ENCODE data around the gene C4A. TPM values are rescaled to one million over a fixed set of nuclear protein-coding genes. Genes with fewer than 3 reads are reported as not detected.
A peak's percentile ranks its signal among the peaks of the same experiment; 100 is the strongest.
"Not testable (repeated sequence)": the region's sequence is repeated elsewhere in the genome, so short reads cannot be mapped to it uniquely, and the experiment has no call there.

Gene C4A
- total RNA-seq, 2 donors from 2014 or later: 27.5 to 51.7 TPM

DNA sequence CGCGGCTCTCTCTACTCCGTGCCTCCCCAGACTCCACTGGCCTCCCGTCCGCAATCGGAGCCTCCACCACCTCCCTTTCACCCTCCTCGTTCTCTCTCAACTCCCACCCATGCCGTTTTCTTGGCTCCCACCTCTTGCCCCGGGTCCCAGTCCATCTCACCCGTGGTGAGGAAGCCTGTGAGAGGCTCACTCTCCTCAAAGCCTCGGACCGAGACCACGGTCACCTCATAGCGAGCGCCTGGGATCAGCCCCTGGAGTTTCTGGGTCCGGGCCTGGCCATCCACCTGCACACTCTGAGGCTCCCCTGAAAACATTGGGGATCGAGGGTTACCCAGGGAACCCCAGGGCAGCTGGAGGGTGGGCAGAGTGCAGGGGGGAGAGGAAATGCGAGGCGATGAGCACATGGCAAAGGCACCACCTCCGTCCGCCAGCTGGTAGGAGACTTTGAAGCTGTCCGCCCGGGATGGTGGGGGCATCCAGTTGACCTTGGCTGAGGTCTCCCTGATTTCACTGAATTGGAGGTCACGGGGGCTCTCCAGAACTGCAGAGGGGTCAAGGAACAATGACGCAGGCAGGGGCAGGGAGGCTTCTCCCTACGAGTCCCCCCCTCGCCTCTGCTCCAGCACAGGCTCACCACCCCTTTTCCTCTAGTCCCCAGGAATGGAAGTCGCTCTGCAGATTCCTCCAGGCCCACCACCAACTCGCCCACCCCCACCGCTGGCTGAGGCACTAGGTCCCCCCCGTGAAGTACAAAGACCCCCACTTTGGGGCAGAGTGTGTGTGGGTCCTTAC is 61.9 kb downstream of the C4A start:
- intact Hi-C loops (cut with DNase I); DNase-seq (ENCODE audit: low spot score): not testable (repeated sequence)

DNA sequence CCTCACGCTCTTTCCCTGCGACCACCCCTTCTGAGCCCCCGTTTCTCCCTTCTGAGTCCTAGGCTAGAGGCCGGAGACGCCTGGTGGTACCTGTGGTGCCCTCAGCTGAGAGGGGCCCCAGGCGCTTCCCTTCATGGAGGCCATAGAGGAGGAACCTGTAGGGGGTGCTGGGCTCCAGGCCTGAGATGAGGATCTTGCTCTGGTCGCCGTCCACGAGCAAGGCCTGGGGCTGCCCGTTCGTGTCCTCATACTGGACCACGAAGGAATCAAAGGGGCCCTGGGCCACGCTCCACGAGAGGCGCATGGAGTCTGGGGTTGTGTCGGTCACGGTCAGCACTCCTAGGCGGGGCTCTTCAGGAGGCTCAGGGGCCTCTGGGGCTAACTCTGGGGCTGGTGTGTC is 63.1 kb downstream of the C4A start:
- intact Hi-C loops (cut with DNase I); DNase-seq (ENCODE audit: low spot score): not testable (repeated sequence)

DNA sequence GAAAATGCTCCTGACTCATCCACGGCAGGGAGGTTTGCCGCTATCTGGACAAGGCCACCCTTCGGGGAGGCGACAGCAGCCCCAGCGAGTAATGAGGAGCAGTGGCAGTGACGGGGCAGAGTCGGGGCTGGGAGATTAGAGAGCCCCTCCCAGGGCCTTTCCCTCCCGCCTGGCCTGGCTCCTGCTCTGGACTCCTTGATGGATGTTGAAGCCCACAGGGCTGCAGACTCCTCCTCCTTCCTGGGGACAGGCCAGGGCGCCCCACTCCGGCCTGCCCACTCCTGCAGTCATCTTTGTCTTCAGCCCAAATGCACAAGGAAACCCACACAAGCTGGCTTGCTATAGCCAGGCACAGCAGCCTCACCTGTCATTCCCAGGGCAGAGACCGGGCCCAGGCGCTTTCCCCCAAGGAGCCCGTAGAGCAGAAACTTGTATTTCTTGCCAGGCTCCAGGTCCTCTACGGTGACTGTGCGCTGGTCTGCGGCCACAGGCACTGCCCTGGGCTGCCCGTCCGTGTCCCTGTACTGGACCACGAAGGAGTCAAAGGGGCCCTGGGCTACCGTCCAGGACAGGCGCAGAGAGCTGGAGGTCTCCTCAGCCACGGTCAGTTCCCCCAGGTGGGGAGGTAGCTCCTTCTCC is 64.1 kb downstream of the C4A start:
- intact Hi-C loops (cut with DNase I): no loop called here

DNA sequence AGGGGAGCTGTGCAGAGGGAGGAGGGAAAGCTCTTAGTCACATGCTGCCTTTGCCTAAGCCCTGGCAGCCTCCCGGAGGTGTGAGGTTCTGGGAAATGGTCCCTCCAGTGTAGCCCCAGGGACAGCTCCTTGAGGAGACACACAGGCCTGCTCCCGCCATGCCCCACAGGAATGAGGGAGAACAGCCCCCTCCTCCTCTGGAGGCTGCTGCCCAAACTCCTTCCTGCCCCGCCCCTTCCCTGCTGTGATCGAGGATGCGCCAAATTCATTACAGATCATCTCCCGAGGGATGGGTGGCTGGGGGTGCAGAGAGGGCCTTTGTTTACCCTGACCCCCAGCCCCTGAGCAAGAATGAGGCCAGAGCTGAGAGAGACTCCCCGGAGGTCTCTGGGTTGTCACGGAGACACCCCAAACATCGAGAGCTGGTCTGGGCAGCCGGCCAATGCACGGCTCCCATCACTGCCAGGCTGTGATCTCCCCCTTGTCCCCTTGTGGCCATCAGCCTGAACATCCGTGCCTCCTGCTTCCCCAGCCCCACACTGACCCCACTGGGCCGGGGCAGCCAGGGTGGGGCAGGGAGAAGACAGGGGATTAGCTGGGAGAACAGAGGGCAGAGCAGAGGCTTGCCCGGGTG is 64.7 kb downstream of the C4A start:
- intact Hi-C loops (cut with DNase I): no loop called here
- peak; percentile 90 for DNase-seq (ENCODE audit: low spot score)

More for the DNA sequence above, 64.1 kb downstream of the C4A start:
- DNase-seq (ENCODE audit: low spot score): peak; percentile 89

DNA sequence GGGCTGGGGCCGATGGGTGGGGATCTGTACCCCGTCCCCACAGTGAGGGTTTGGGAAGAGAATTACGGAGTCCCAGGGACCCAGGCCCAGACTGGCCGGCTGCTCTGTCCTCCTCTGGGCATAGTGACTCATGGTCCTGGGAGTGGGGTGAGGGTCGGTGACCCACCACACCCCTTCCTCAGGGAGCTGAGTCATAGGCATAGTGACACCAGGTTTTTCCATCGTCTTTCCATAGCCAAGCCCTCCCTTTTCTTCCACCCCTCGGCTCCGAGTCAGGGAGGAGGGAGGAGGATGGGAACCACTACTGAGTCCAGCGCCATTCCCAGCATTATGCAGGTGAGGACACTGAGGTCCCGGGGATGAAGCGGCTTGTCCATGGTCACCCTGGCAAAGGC is 65.2 kb downstream of the C4A start:
- peak; percentile 91 for DNase-seq (ENCODE audit: low spot score)

DNA sequence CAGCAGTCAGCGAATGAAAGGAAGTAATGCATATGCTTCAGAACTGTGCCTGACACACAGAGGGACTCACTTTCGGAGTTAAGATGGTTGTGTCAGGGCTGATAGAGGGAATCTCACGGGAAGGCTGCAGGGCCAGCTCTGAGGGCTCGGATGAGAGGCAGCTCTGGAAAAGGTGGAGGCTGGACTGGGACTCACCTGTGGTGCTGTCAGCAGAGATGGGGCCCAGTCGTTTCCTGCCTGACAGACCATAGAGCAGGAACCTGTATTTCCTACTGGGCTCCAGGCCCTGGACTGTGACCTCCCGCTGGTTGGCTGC is 65.6 kb downstream of the C4A start:
- no peak for DNase-seq (ENCODE audit: low spot score)
- intact Hi-C loops (cut with DNase I): no loop called here

More for the DNA sequence above, 65.2 kb downstream of the C4A start:
- intact Hi-C loops (cut with DNase I): no loop called here

DNA sequence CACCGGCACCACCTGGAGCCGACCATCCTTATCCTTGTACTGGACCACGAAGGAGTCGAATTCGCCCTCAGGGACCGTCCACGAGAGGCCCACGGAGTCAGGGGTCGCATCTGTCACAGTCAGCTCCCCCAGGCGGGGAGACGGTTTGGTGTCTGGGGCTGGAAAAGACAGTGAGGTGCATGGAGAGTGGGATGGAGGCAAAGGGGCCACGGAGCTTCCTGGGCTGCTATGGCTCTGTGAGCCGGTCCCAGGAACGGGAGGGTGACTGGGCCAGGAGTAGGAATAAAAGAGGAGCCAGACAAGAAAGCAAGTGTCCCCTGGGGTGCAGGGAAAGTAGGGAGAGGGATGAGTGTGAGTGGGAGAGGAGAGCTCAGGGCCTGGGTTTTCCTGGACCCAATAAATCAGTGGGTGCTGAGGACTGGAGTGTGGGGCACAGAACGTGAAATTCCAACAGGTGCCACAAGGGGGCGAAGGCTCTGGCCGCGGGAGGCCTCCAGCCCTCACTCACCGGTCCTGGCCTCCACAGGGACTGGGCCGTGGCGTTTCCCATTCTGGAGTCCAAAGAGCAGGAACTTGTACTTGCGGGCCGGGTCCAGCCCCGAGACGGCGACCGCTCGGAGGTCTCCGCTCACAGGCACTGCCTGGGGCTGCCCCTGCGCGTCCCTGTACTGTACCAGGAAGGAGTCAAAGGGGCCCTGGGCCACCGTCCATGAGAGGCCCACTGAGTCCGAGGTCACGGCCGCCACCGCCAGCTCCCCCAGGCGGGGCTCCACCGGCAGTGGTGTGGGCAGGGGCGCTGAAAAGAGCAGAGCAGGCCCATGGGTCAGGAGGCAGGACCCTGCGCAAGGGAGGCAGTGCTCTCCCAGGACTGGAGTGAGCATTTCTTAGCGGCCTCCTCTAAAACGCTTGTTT is 66.3 kb downstream of the C4A start:
- DNase-seq (ENCODE audit: low spot score): peak; percentile 91
- intact Hi-C loops (cut with DNase I): no loop called here

DNA sequence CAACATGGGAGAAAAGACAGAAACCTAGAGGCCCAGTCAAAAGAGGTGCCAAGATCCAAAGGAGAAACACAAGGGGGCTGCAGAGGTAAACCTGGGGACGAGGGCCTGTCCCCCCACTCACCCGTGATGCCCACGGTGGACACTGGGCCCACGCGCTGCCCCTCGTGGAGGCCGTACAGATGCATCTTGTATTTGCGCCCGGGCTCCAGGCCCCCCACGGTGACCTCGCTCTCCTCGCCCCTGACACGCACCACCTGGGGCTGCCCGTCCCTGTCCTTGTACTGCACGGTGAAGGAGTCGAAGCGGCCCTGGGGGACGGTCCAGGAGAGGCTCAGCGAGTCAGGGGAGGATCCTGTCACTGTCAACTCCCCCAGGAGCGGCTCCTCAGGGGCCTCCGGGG is 67.3 kb downstream of the C4A start:
- intact Hi-C loops (cut with DNase I); DNase-seq (ENCODE audit: low spot score): not testable (repeated sequence)

DNA sequence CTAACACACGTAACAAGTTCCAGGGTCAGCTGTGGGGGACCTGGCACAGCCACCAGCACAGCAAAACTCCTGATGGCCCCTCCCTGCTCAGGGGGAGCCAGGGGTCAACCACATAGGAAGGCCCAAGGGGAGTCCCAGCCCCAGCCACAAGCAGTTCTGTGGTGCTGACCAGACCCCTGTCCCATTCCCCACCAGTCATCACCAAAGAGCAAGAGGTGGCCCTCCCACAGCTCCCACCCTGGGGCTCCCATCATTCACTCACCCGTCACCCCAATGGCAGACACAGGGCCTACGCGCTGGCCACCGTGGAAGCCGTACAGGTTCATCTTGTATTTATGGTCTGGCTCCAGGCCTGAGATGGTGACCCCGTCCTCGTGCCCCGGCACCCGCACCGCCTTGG is 67.9 kb downstream of the C4A start:
- DNase-seq (ENCODE audit: low spot score); intact Hi-C loops (cut with DNase I): not testable (repeated sequence)

DNA sequence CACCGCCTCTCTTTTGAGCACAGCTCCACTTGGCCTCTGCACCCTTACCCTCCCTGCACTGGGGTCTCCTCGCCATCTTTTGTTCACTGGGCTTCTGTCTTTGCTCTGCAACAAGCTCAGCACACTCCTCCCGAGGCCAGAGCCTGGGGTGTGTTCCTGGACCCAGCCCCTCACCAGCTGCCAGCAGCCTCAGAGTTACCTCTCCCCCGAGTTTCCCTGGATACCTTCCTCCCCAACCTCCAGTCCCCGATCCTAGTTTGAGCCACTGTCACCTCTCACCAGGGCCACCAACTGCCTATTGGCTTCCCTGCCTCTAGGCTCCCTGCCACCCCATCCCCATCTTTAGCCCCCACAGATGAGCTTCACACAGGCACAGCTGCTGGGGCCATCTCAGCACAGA is 68.7 kb downstream of the C4A start:
- no peak for DNase-seq (ENCODE audit: low spot score)
- intact Hi-C loops (cut with DNase I): no loop called here

Small RNA genes lying within 50 kb of the gene (microRNA-seq; reads per million reads assigned to microRNA genes)
- 0.26 to 0.32 reads per million in 2 donors for gene MIR1236 (ENCODE audit: borderline microRNAs expressed in 2 of 2)

Other genes starting within 250 kb of the C4A start
- 100 to 1,000 TPM; 272 to 402 TPM for gene CLIC1, start 245.5 kb upstream of the C4A start, total RNA-seq
- gene MSH5, start 242.1 kb upstream of the C4A start, total RNA-seq: 1 to 10 TPM; 7.7 to 9.8 TPM
- not detected for gene SAPCD1, start 219.4 kb upstream of the C4A start, total RNA-seq
- under 1 TPM; 0.37 to 0.48 TPM for gene VWA7, start 204.7 kb upstream of the C4A start, total RNA-seq
- 10 to 100 TPM; 49.0 to 60.8 TPM for gene VARS1, start 186.3 kb upstream of the C4A start, total RNA-seq
- gene LSM2, start 175.1 kb upstream of the C4A start, total RNA-seq: 10 to 100 TPM; 38.7 to 39.7 TPM
- 1 to 10 TPM; 1.4 to 1.7 TPM for gene HSPA1L, start 166.8 kb upstream of the C4A start, total RNA-seq
- gene HSPA1A, start 166.5 kb upstream of the C4A start, total RNA-seq: 100 to 1,000 TPM; 157 to 187 TPM
- 100 to 1,000 TPM in 1 of 2 donors, 10 to 100 TPM in 1; 89.8 to 106 TPM for gene HSPA1B, start 154.3 kb upstream of the C4A start, total RNA-seq
- gene NEU1, start 119.2 kb upstream of the C4A start, total RNA-seq: 10 to 100 TPM; 22.2 to 29.0 TPM
- under 1 TPM; 0.33 to 0.65 TPM for gene SLC44A4, start 103.1 kb upstream of the C4A start, total RNA-seq
- gene EHMT2, start 84.4 kb upstream of the C4A start, total RNA-seq: 10 to 100 TPM; 24.0 to 26.8 TPM
- gene ZBTB12, start 80.0 kb upstream of the C4A start, total RNA-seq: 1 to 10 TPM; 3.6 to 4.2 TPM
- gene C2, start 54.3 kb upstream of the C4A start, total RNA-seq: 10 to 100 TPM; 14.0 to 59.6 TPM
- gene CFB, start 36.0 kb upstream of the C4A start, total RNA-seq: 10 to 100 TPM; 35.8 to 83.3 TPM
- 10 to 100 TPM; 41.6 to 52.0 TPM for gene NELFE, start 23.1 kb upstream of the C4A start, total RNA-seq
- gene SKIC2, start 22.9 kb upstream of the C4A start, total RNA-seq: 10 to 100 TPM; 41.6 to 42.9 TPM
- gene DXO, start 9.9 kb upstream of the C4A start, total RNA-seq: 10 to 100 TPM; 14.5 to 15.5 TPM
- 100 to 1,000 TPM in 1 of 2 donors, 10 to 100 TPM in 1; 45.4 to 121 TPM for gene C4B, start 32.7 kb downstream of the C4A start, total RNA-seq
- 1 to 10 TPM in 1 of 2 donors, under 1 TPM in 1; 0.56 to 2.5 TPM for gene CYP21A2, start 56.4 kb downstream of the C4A start, total RNA-seq
- 100 to 1,000 TPM; 189 to 407 TPM for gene TNXB, start 127.3 kb downstream of the C4A start, total RNA-seq
- 10 to 100 TPM; 39.0 to 63.1 TPM for gene ATF6B, start 146.2 kb downstream of the C4A start, total RNA-seq
- 1 to 10 TPM; 2.0 to 2.8 TPM for gene FKBPL, start 148.2 kb downstream of the C4A start, total RNA-seq
- gene PRRT1, start 169.9 kb downstream of the C4A start, total RNA-seq: 1 to 10 TPM; 2.6 to 3.6 TPM
- 10 to 100 TPM; 14.2 to 18.4 TPM for gene PPT2, start 172.1 kb downstream of the C4A start, total RNA-seq
- gene EGFL8, start 182.5 kb downstream of the C4A start, total RNA-seq: 10 to 100 TPM; 16.9 to 19.2 TPM
- 10 to 100 TPM; 42.0 to 53.3 TPM for gene AGPAT1, start 194.0 kb downstream of the C4A start, total RNA-seq
- 10 to 100 TPM; 43.2 to 46.7 TPM for gene RNF5, start 196.3 kb downstream of the C4A start, total RNA-seq
- 1 to 10 TPM; 4.6 to 7.3 TPM for gene AGER, start 202.2 kb downstream of the C4A start, total RNA-seq
- 10 to 100 TPM; 49.4 to 53.1 TPM for gene PBX2, start 208.1 kb downstream of the C4A start, total RNA-seq
- gene GPSM3, start 210.6 kb downstream of the C4A start, total RNA-seq: 10 to 100 TPM; 15.4 to 22.1 TPM
- 10 to 100 TPM; 17.3 to 24.1 TPM for gene NOTCH4, start 242.0 kb downstream of the C4A start, total RNA-seq